Spinal cord (tissue), 10 donors: ENCODE data around the gene MEX3B. TPM values are rescaled to one million over a fixed set of nuclear protein-coding genes. Genes with fewer than 3 reads are reported as not detected.
A peak's percentile ranks its signal among the peaks of the same experiment; 100 is the strongest.

Experiments
- DNase-seq, 6 donors: peaks; one replicate each; pipeline versions ENCODE4 v3.0.0 to v3.0.0-alpha.2; 2013 to 2015; ENCODE audit warnings: low spot score in 6 of 6, low read depth in 4 of 6
- H3K27ac ChIP-seq: one replicate; pipeline ENCODE4 v1.5.1; 2013; ENCODE audit warnings: low read depth, low read length, control low read depth
- H3K27me3 ChIP-seq: one replicate; pipeline ENCODE4 v1.6.1; 2013; ENCODE audit warnings: low read length; ENCODE audit not compliant: control insufficient read depth, insufficient read depth
- H3K36me3 ChIP-seq: one replicate; pipeline ENCODE4 v1.6.1; 2013; ENCODE audit warnings: low read length; ENCODE audit not compliant: control insufficient read depth, insufficient read depth
- H3K4me1 ChIP-seq: one replicate; pipeline ENCODE4 v1.6.1; 2013; ENCODE audit warnings: low read length; ENCODE audit not compliant: control insufficient read depth, insufficient read depth
- H3K4me3 ChIP-seq: one replicate; pipeline ENCODE4 v1.5.1; 2013; ENCODE audit warnings: low read depth, low read length, control low read depth
- H3K9me3 ChIP-seq: one replicate; pipeline ENCODE4 v1.6.1; 2013; ENCODE audit warnings: low read length; ENCODE audit not compliant: control insufficient read depth, insufficient read depth
- WGBS: methylation state at CpG from one replicate; pipeline ENCODE4 v1.1.5; 2013; ENCODE audit warnings: missing lambda C conversion rate; ENCODE audit not compliant: insufficient coverage; 5-methylcytosine and 5-hydroxymethylcytosine counted together
- polyA plus RNA-seq, 2 donors: library from polyadenylated mRNA; unstranded; fragments of 120-200 nt; gene quantifications; one replicate each; pipeline ENCODE4 v1.2.1, GENCODE V29; 2013; ENCODE audit not compliant: insufficient read length in 2 of 2
- total RNA-seq, 2 donors: library from RNA; depleted of rRNA in 1 of 2; stranded (reverse); fragments of 120-200 nt in 1 of 2; fragments of >200 nt in 1 of 2; gene quantifications; one replicate each; pipeline versions ENCODE4 v1.2.3 to v1.2.4, GENCODE V29; 2013 to 2014
- donor health status: healthy.

MEX3B gene
- total and polyA plus RNA-seq, 4 donors = 8.8 to 31.7 (median 17.0) TPM

GRCh38 chr15:82074610-82075009 is 28.8 kb upstream of the MEX3B start:
- H3K9me3 ChIP-seq = no peaks in the 10 kb centered on the region
- no peak for DNase-seq
- H3K4me1 ChIP-seq = no peaks in the 10 kb centered on the region
- no peaks in the 10 kb centered on the region for H3K36me3 ChIP-seq
- H3K27me3 ChIP-seq = no peaks in the 10 kb centered on the region
- no peak overlapping the region for H3K27ac ChIP-seq
- no CpG with 5 or more reads among the region's 1 CpG for WGBS
- H3K4me3 ChIP-seq = no peak overlapping the region

GRCh38 chr15:82072926-82073537 is 27.2 kb upstream of the MEX3B start:
- no peaks in the 10 kb centered on the region for H3K36me3 ChIP-seq

GRCh38 chr15:82066455-82066854 is 20.6 kb upstream of the MEX3B start:
- H3K36me3 ChIP-seq = no peaks in the 10 kb centered on the region
- no peaks in the 10 kb centered on the region for H3K9me3 ChIP-seq
- no peak overlapping the region for H3K27ac ChIP-seq
- H3K27me3 ChIP-seq = no peaks in the 10 kb centered on the region
- 100% methylated on average over 3 of the region's 4 CpGs for WGBS
- peaks cover 4% of the 10 kb centered on the region for H3K4me1 ChIP-seq
- no peak for DNase-seq
- H3K4me3 ChIP-seq = no peak overlapping the region

More at GRCh38 chr15:82072926-82073537, 27.2 kb upstream of the MEX3B start:
- Histone ChIP-seq H3K4me3 (no peak overlapping the region), H3K27ac (no peak overlapping the region), H3K4me1 (no peaks in the 10 kb centered on the region), H3K27me3 (no peaks in the 10 kb centered on the region), H3K9me3 (no peaks in the 10 kb centered on the region)
- 94% methylated on average over 4 of the region's 5 CpGs for WGBS
- no peak for DNase-seq

- no peak overlapping the region for H3K4me3 ChIP-seq
- no peaks in the 10 kb centered on the region for H3K9me3 ChIP-seq
- H3K27me3 ChIP-seq = no peaks in the 10 kb centered on the region
- DNase-seq = no peak
- H3K27ac ChIP-seq = no peak overlapping the region
- H3K36me3 ChIP-seq = no peaks in the 10 kb centered on the region
- peaks cover 4% of the 10 kb centered on the region for H3K4me1 ChIP-seq
- 83% methylated on average over 2 of the region's 5 CpGs for WGBS
Observed at GRCh38 chr15:82064824-82065223, 19.0 kb upstream of the MEX3B start.

GRCh38 chr15:82062479-82063454 is 16.9 kb upstream of the MEX3B start:
- Histone ChIP-seq H3K27ac (no peak overlapping the region), H3K36me3 (no peaks in the 10 kb centered on the region), H3K27me3 (peaks cover 4% of the 10 kb centered on the region), H3K4me1 (peaks cover 7% of the 10 kb centered on the region), H3K9me3 (no peaks in the 10 kb centered on the region), H3K4me3 (no peak overlapping the region)
- peak in 2 of 6 donors; percentile 8 to 67 for DNase-seq
- WGBS = 18% methylated on average over 16 of the region's 20 CpGs

- no peak overlapping the region for H3K27ac ChIP-seq
- no peaks in the 10 kb centered on the region for H3K36me3 ChIP-seq
- H3K9me3 ChIP-seq = no peaks in the 10 kb centered on the region
- peaks cover 7% of the 10 kb centered on the region for H3K4me1 ChIP-seq
- WGBS = 82% methylated on average over 2 of the region's 5 CpGs
- H3K27me3 ChIP-seq = peaks cover 8% of the 10 kb centered on the region
- no peak overlapping the region for H3K4me3 ChIP-seq
- no peak for DNase-seq
Observed at GRCh38 chr15:82060817-82061216, 15.0 kb upstream of the MEX3B start.

- H3K27me3 ChIP-seq = peaks cover 8% of the 10 kb centered on the region
- no peak overlapping the region for H3K4me3 ChIP-seq
- H3K27ac ChIP-seq = no peak overlapping the region
- WGBS = 25% methylated on average over 2 of the region's 2 CpGs
- H3K4me1 ChIP-seq = peaks cover 7% of the 10 kb centered on the region
- no peaks in the 10 kb centered on the region for H3K36me3 ChIP-seq
- DNase-seq = no peak
- H3K9me3 ChIP-seq = no peaks in the 10 kb centered on the region
Observed at GRCh38 chr15:82058517-82059204, 12.8 kb upstream of the MEX3B start.

- Histone ChIP-seq H3K27me3 (peaks cover 8% of the 10 kb centered on the region), H3K4me1 (peaks cover 5% of the 10 kb centered on the region), H3K36me3 (no peaks in the 10 kb centered on the region), H3K9me3 (no peaks in the 10 kb centered on the region), H3K4me3 (no peak overlapping the region), H3K27ac (no peak overlapping the region)
- WGBS = 6% methylated on average over 10 of the region's 14 CpGs
- DNase-seq = no peak
Observed at GRCh38 chr15:82058026-82058425, 12.2 kb upstream of the MEX3B start.

- WGBS = 4% methylated on average over 4 of the region's 7 CpGs
- Histone ChIP-seq H3K36me3 (no peaks in the 10 kb centered on the region), H3K4me3 (no peak overlapping the region), H3K4me1 (peaks cover 4% of the 10 kb centered on the region), H3K27ac (no peak overlapping the region), H3K9me3 (no peaks in the 10 kb centered on the region), H3K27me3 (peaks cover 8% of the 10 kb centered on the region)
- peak in 2 of 6 donors; percentile 6 to 45 for DNase-seq
Observed at GRCh38 chr15:82056958-82057823, 11.4 kb upstream of the MEX3B start.
